ENCODE measurements around the gene ACAP1. TPM values are rescaled to one million over a fixed set of nuclear protein-coding genes. Genes with fewer than 3 reads are reported as not detected.

The ACAP1 gene
- total RNA-seq, 6 experiments from 2014 or later = 1.6 to 6.8 (median 2.7) TPM

- 100% methylated on average over 1 of the region's 1 CpG for WGBS (ENCODE audit: insufficient coverage, low coverage, low lambda C conversion rate, missing lambda C conversion rate)
- Histone ChIP-seq H3K36me3 (peaks cover 0 to 16% (median 5%) of the 10 kb centered on the region in 4 donors), H3K4me1 (peaks cover 0 to 14% (median 3%) of the 10 kb centered on the region in 4 donors), H3K4me3 (peak overlapping the region in 1 of 3 donors; percentile 100), H3K27ac (no peak overlapping the region), H3K27me3 (no peaks in the 10 kb centered on the region), H3K9me3 (no peaks in the 10 kb centered on the region)
- DNase-seq = no peak
- intact Hi-C loops (cut with DNase I) = no loop called here
- no peak for ATAC-seq
- TF ChIP-seq POLR2A (IDR thresholded peaks at IDR 0.05) (no peak), CTCF (IDR thresholded peaks at IDR 0.05) (no peak)
Observed at GRCh38 chr17:7328009-7328408, 8.3 kb upstream of the ACAP1 start.

- 0% methylated on average over 10 of the region's 50 CpGs for WGBS (ENCODE audit: insufficient coverage, low coverage, low lambda C conversion rate, missing lambda C conversion rate)
- H3K27ac ChIP-seq = peak within 1 kb of the TSS; percentile 76 to 92 (median 79)
- H3K9me3 ChIP-seq = no peaks in the 10 kb centered on the region
- ATAC-seq (peak in 1 of 4 donors; percentile 25), DNase-seq (no peak)
- H3K4me1 ChIP-seq = peaks cover 0 to 14% (median 3%) of the 10 kb centered on the region in 4 donors
- intact Hi-C loops (cut with DNase I) = no loop called here
- H3K4me3 ChIP-seq = peak within 1 kb of the TSS; percentile 98 to 100 (median 99)
- H3K27me3 ChIP-seq = no peaks in the 10 kb centered on the region
- TF ChIP-seq POLR2A (IDR thresholded peaks at IDR 0.05) = no peak
- TF ChIP-seq CTCF (IDR thresholded peaks at IDR 0.05) = no peak
- H3K36me3 ChIP-seq = peaks cover 0 to 7% (median under 1%) of the 10 kb centered on the region in 4 donors
Observed at GRCh38 chr17:7328840-7329373, 7.4 kb upstream of the ACAP1 start, which contains the start of gene NEURL4. NEURL4 (minus strand) TSS chr17:7329335; CDS start chr17:7329312, 23 bp downstream.

GRCh38 chr17:7329374-7329996 lies 6.8 kb upstream of the ACAP1 start:
- no peak for TF ChIP-seq CTCF (IDR thresholded peaks at IDR 0.05)
- peak; percentile 47 for TF ChIP-seq POLR2A (IDR thresholded peaks at IDR 0.05)
- Histone ChIP-seq H3K9me3 (no peaks in the 10 kb centered on the region), H3K4me3 (peak overlapping the region; percentile 98 to 100 (median 99)), H3K36me3 (peaks cover 0 to 2% (median 0%) of the 10 kb centered on the region in 4 donors), H3K4me1 (peaks cover 0 to 14% (median 3%) of the 10 kb centered on the region in 4 donors), H3K27ac (peak overlapping the region; percentile 76 to 92 (median 79)), H3K27me3 (no peaks in the 10 kb centered on the region)
- WGBS (ENCODE audit: insufficient coverage, low coverage, low lambda C conversion rate, missing lambda C conversion rate) = 0% methylated on average over 10 of the region's 43 CpGs
- ATAC-seq (peak; percentile 85 to 90 (median 90)), DNase-seq (peak; percentile 96 to 98 (median 98))
- intact Hi-C loops (cut with DNase I) = no loop called here

GRCh38 chr17:7329997-7330637 lies 6.2 kb upstream of the ACAP1 start:
- peak; percentile 59 to 69 (median 63) for ATAC-seq
- WGBS (ENCODE audit: insufficient coverage, low coverage, low lambda C conversion rate, missing lambda C conversion rate) = 0% methylated on average over 4 of the region's 34 CpGs
- Histone ChIP-seq H3K27me3 (no peaks in the 10 kb centered on the region), H3K27ac (peak overlapping the region; percentile 76 to 92 (median 79)), H3K4me1 (peaks cover 0 to 14% (median 3%) of the 10 kb centered on the region in 4 donors), H3K9me3 (no peaks in the 10 kb centered on the region), H3K4me3 (peak overlapping the region; percentile 98 to 100 (median 99)), H3K36me3 (no peaks in the 10 kb centered on the region)
- DNase-seq = peak; percentile 76 to 82 (median 78)
- TF ChIP-seq CTCF (IDR thresholded peaks at IDR 0.05) (no peak), POLR2A (IDR thresholded peaks at IDR 0.05) (no peak)
- intact Hi-C loops (cut with DNase I) = no loop called here
